Vein endothelial cell (primary cell): ENCODE results near the gene LRRC74B. TPM values are rescaled to one million over a fixed set of nuclear protein-coding genes. Genes with fewer than 3 reads are reported as not detected.

Source experiments
- small RNA-seq: library from RNA; depleted of rRNA; stranded (forward); fragments of <200 nt; gene quantifications from one replicate; pipeline ENCODE3, GENCODE V24; 2012
- total RNA-seq: library from RNA; depleted of rRNA; stranded (reverse); fragments of >200 nt; gene quantifications from 2 replicates; pipeline ENCODE4 v1.2.3, GENCODE V29; 2012

The LRRC74B gene, protein sequence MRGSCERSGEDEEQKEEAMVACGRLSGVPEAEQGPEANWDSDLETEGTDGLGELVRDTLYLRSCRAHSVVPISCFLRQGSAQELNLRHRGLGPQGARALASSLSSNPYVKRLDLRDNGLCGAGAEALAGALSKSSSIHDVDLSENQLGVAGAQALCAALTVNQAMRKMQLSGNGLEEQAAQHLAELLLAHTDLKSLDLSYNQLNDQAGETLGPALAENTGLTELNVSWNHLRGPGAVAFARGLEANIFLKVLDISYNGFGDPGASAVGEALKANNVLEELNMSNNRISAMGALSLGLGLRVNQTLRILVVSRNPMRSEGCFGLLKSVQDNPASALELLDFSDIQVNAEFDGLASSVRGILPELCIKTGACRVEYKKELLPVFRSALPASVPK
- not detected in 2 replicates for total RNA-seq

DNA sequence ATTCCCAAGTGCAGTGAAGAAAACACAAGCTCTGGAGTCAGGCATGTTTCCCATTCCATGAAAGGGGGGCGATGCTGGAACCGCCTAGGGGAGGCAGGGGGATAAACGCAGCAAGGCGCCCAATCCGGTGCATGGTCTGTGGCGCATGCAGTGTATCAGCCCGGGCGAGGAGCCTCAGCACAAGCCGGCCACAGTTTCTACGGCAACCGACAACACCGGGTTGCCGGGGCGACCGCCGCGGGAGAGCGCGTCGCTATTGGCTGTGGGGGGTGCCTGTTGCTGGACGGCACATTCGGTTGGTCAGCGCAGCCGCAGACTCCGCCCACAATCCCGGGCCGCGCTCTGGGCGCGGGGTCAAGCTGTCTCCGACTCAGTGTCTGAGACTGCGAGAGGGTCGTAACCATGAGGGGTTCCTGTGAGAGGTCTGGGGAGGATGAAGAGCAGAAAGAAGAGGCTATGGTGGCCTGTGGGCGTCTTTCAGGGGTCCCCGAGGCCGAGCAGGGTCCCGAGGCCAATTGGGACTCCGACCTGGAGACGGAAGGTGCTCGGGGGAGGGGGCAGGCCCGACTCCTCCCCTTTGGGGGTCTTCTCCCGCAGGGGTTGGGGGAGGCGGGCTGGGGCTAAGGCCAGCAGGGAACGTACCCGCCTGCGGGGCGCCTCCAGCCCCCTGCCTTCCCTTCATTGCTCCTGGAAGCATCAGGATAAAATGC is at the start of gene LRRC74B:
LRRC74B (plus strand) TSS at position 362 of the 710 bp plus-strand sequence; CDS start at position 403, 41 bp downstream.

DNA sequence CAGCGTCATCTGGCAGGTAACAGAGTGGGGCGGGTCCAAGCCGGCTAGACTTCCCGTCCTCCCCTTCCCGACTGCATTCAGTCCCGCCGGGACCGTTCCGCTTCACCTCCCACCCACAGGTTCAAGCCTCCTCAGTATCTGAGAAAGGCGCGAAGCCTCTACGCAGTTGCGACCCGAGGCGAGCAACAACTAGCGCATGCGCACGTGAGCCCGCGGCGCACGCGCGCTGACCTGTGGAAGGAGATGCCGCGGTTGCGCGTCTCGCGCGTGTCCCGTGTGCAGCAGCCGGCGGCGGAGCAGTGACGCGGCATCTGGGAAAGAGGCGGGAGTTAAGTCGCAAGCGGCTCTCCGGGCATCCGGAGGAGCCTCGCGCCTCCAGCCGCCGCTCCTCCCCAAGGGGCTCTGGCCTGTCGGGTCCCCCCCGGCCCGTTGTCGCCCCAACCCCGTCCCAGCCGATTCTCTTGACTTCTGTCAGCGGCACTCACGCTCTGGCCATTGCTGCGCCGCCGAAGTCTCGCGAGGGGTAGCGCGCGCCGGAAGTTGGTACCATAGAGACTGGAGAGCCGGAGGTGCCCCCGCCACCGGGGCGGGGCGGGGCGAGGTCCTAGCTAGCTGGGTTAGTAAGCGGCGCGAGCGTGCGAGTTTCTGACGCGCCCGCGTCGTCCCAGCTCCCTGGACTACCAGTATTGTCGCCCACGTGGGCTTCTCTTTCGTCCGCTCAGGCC is 44.0 kb upstream of the LRRC74B start, which contains the start of gene THAP7:
THAP7 (minus strand) TSS at position 518 of the 725 bp plus-strand sequence; CDS start at position 311, 207 bp downstream.

DNA sequence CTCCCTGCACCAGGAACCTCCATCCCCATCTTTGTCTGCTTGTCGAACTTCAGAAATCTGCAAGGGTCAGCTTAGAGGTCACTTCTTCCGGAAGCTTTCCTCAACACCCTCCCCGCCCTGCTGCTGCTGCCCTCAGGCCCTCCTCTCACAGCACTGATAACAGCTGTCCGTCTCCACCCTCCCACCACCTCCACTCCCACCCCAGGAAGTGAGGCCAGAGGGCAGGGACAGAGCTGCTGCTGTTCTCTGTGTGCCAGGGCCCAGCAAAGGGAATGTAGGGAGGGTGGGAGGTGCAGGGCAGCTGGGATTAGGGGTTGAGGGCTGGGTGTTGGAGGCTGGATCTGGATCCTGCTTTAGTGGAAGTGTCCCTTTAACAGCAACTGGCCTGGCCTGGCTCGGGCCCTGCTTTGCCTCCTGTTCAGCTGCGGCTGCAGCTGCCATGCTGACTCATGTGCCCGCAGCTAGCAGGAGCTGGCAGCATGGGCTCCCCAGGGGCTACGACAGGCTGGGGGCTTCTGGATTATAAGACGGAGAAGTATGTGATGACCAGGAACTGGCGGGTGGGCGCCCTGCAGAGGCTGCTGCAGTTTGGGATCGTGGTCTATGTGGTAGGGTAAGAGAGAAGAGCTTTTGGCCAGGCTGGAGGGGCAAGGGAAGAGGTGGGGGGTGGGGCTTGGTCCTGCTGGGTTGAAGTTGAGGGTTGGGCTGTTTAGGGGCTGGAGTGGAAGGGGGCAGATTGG is 30.9 kb upstream of the LRRC74B start, which contains the start of gene P2RX6:
P2RX6 (plus strand) TSS at position 440 of the 740 bp plus-strand sequence; CDS start at position 450, 10 bp downstream.

DNA sequence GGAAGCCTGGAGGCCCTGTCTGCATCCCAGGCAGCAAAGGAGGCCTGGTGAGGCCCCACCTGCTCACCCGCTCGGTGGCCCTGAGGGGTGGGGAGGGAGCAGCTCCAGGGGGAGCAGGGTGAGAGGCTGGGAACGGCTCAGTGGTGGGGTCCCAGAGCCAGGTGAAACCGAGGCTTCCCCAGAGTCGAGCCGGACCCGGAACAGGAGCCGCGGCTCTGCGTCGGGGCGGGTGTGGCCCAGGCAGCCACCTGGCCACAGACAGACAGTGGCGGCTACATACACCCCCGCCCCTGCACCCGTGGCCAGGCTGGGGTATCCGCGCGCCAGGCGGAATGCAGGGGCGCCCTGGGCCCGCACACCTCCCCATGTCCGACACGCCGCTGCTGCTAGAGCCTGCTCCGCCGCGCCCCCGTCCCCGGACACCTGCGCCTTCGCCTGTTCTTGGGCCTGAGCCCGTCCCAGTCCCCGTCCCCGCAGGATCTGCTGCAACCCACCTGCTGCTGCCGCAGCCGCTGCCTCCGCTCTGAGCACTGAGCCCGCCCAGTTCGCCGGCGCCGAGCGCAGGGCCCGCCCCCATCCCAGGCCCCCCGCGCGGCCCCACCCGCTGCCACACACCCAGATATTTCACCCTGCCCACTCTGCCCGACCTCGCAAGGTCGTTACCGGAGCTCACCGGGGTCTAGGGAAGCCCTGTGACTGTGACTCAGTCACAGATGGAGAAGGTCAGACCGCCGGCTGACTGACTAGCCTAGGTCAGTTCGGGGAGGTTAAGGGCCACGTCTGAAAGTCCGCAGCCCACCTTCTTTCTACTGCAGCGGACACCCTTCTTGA is 13.5 kb upstream of the LRRC74B start, which contains the start of gene SLC7A4:
SLC7A4 (minus strand) TSS at position 525 of the 831 bp plus-strand sequence. CDS start 749 bp downstream, outside the sequence.

Small RNA genes within 50 kb of the gene (small RNA-seq; reads per million reads assigned to genes)
- not detected for gene MIR649

Other genes with a start within 250 kb of the LRRC74B start
- 37.8 and 44.4 TPM in 2 replicates for gene PI4KA, start 187.1 kb upstream of the LRRC74B start, total RNA-seq
- gene SNAP29, start 186.9 kb upstream of the LRRC74B start, total RNA-seq = 9.7 and 13.4 TPM in 2 replicates
- gene CRKL, start 128.5 kb upstream of the LRRC74B start, total RNA-seq = 48.7 and 54.3 TPM in 2 replicates
- 0.10 and 0.33 TPM in 2 replicates for gene AIFM3, start 78.7 kb upstream of the LRRC74B start, total RNA-seq
- 46.8 and 62.4 TPM in 2 replicates for gene LZTR1, start 63.6 kb upstream of the LRRC74B start, total RNA-seq
- gene THAP7, start 43.8 kb upstream of the LRRC74B start, total RNA-seq = 22.0 and 25.8 TPM in 2 replicates
- under 0.01 TPM in 2 replicates for gene P2RX6, start 30.8 kb upstream of the LRRC74B start, total RNA-seq
- gene SLC7A4, start 13.4 kb upstream of the LRRC74B start, total RNA-seq = under 0.01 TPM in 1 of 2 replicates, not detected in the other